Measurements from ENCODE around the gene KDM4D.

The KDM4D gene

GRCh38 chr11:95037356-95038035 is 64.0 kb downstream of the KDM4D start:
- DNase-seq, result peak; percentile 17

- no peak for DNase-seq
Observed at GRCh38 chr11:95042239-95042638, 68.7 kb downstream of the KDM4D start.

- DNase-seq, result no peak
Observed at GRCh38 chr11:95042906-95043305, 69.4 kb downstream of the KDM4D start.

GRCh38 chr11:95044010-95044409 is 70.5 kb downstream of the KDM4D start:
- DNase-seq, result no peak

- DNase-seq, result no peak
Observed at GRCh38 chr11:95045812-95046211, 72.3 kb downstream of the KDM4D start.

All from CD4-positive, alpha-beta T cell treated with Interleukin-6 for 4 hours (primary cell).